HCT116 (cell line): Measurements from ENCODE around the gene C20orf144. TPM values are rescaled to one million over a fixed set of nuclear protein-coding genes. Genes with fewer than 3 reads are reported as not detected.

Source experiments
- ATAC-seq: fragments of 200-7000 bp; cut with Tn5 transposase; 2 replicates; pipeline ENCODE4 v1.9.1; 2020; ENCODE audit warnings: mild to moderate bottlenecking, moderate library complexity
- BruUV-seq: library from RNA; stranded (reverse); fragments of 400-500 nt; replicated peaks from 2 replicates; lab custom pipeline; 2021; lab: Mats Ljungman, UMichigan
- CTCF ChIA-PET: fragments of 300-600 bp; sonication (Branson Sonifier 250); formaldehyde crosslinking; loops from one replicate; lab custom pipeline; 2021; ENCODE audit warnings: antibody characterized with exemption; lab: Charles Lee
- POLR2A ChIA-PET: fragments of 300-600, 350-600 bp; sonication (Branson Sonifier 250); formaldehyde crosslinking; loops from one replicate; lab custom pipeline; 2021; ENCODE audit warnings: antibody characterized with exemption; lab: Charles Lee
- RAD21 ChIA-PET, 2 experiments: fragments of 300-600 bp; sonication (Branson Sonifier 250); formaldehyde crosslinking; loops; one replicate each; lab custom pipeline; 2023; ENCODE audit warnings: low total read pairs in 2 of 2; ENCODE audit not compliant: uncharacterized antibody in 2 of 2, unreplicated experiment in 2 of 2, low non-redundant PET in 1 of 2; lab: Charles Lee
- DNase-seq: peaks from one replicate; pipeline ENCODE4 v3.0.0-alpha.2; 2010; ENCODE audit warnings: low read depth, low spot score
- H2AFZ ChIP-seq: fragments of 200-600 bp; shearing (Covaris generic), sonication (generic); 2 replicates; pipeline ENCODE4 v1.6.1; 2017; ENCODE audit warnings: low read depth, mixed run types, mixed read lengths, antibody characterized with exemption, low read length; ENCODE audit not compliant: poor library complexity, severe bottlenecking
- H3K27ac ChIP-seq: 2 replicates; pipeline ENCODE4 v1.5.1; 2012; ENCODE audit warnings: low read depth, low read length
- H3K27me3 ChIP-seq: fragments of 200-600 bp; sonication (generic); 2 replicates; pipeline ENCODE4 v1.6.1; 2016; ENCODE audit warnings: mixed run types, low read length, mixed read lengths; ENCODE audit not compliant: insufficient read depth
- H3K36me3 ChIP-seq, 2 experiments: fragments of 200-500 bp in 1 of 2; fragments of 200-600 bp in 1 of 2; sonication (Bioruptor generic) in 1 of 2; sonication (generic) in 1 of 2; 2 replicates each; pipeline versions ENCODE4 v1.5.1 to v1.6.1; 2014 to 2016; ENCODE audit warnings: low read length in 2 of 2, inconsistent platforms in 1 of 2, mixed read lengths in 1 of 2, mixed run types in 1 of 2; ENCODE audit not compliant: insufficient read depth in 2 of 2, control insufficient read depth in 1 of 2
- H3K4me1 ChIP-seq, 2 experiments: fragments of 200-600 bp in 1 of 2; sonication (generic) in 1 of 2; 2 replicates each; pipeline versions ENCODE4 v1.5.1 to v1.6.1; 2012 to 2017; ENCODE audit warnings: low read length in 2 of 2, inconsistent platforms in 1 of 2, mild to moderate bottlenecking in 1 of 2, mixed read lengths in 1 of 2, mixed run types in 1 of 2, moderate library complexity in 1 of 2; ENCODE audit not compliant: insufficient read depth in 2 of 2, control insufficient read depth in 1 of 2
- H3K4me2 ChIP-seq: fragments of 200-600 bp; sonication (generic); 2 replicates; pipeline ENCODE4 v1.6.1; 2017; ENCODE audit warnings: mixed run types, low read length, mixed read lengths
- H3K4me3 ChIP-seq, 2 experiments: fragments of 200-600 bp in 1 of 2; sonication (generic) in 1 of 2; replicated peaks in 1 of 2; 2 replicates each; pipeline ENCODE4 v1.5.1; 2011 to 2016; ENCODE audit warnings: low read length in 2 of 2, control low read depth in 1 of 2, low read depth in 1 of 2, mild to moderate bottlenecking in 1 of 2, mixed read lengths in 1 of 2, mixed run types in 1 of 2
- H3K79me2 ChIP-seq: fragments of 200-600 bp; sonication (generic); 2 replicates; pipeline ENCODE4 v1.6.1; 2017; ENCODE audit warnings: mild to moderate bottlenecking, mixed run types, low read length, moderate library complexity, mixed read lengths; ENCODE audit not compliant: insufficient read depth
- H3K9ac ChIP-seq: fragments of 200-600 bp; sonication (generic); 2 replicates; pipeline ENCODE4 v1.6.1; 2016; ENCODE audit warnings: low read length, mixed read lengths
- H3K9me2 ChIP-seq: fragments of 200-600 bp; sonication (generic), shearing (Covaris generic); 2 replicates; pipeline ENCODE4 v1.6.1; 2017; ENCODE audit warnings: mixed run types, mild to moderate bottlenecking, moderate library complexity; ENCODE audit not compliant: insufficient read depth
- H3K9me3 ChIP-seq, 2 experiments: fragments of 200-500 bp in 1 of 2; fragments of 200-600 bp in 1 of 2; sonication (Bioruptor generic) in 1 of 2; sonication (generic) in 1 of 2; 2 replicates each; pipeline ENCODE4 v1.6.1; 2014 to 2017; ENCODE audit warnings: low read length in 2 of 2, mixed read lengths in 2 of 2, inconsistent platforms in 1 of 2, low read depth in 1 of 2, mild to moderate bottlenecking in 1 of 2, mixed run types in 1 of 2, moderate library complexity in 1 of 2; ENCODE audit not compliant: control insufficient read depth in 1 of 2, insufficient read depth in 1 of 2
- H4K20me1 ChIP-seq: fragments of 200-600 bp; sonication (generic), shearing (Covaris generic); 2 replicates; pipeline ENCODE4 v1.6.1; 2017; ENCODE audit warnings: mixed run types, mild to moderate bottlenecking, moderate library complexity; ENCODE audit not compliant: insufficient read depth
- EZH2 ChIP-seq: fragments of 200-600 bp; sonication (generic); IDR thresholded peaks from 2 replicates; pipeline ENCODE4 v1.6.1; 2017; ENCODE audit warnings: antibody characterized with exemption, mixed run types
- EZH2phosphoT487 ChIP-seq: fragments of 200-600 bp; IDR thresholded peaks from 2 replicates; pipeline ENCODE4 v1.6.1; 2018; ENCODE audit warnings: antibody characterized with exemption, borderline replicate concordance
- POLR2A ChIP-seq: IDR thresholded peaks from 2 replicates; pipeline ENCODE4 v1.7.0; 2011; ENCODE audit warnings: borderline replicate concordance; ENCODE audit not compliant: insufficient read depth, insufficient read length; ENCODE audit errors: extremely low read depth
- SIN3A ChIP-seq: IDR thresholded peaks from 2 replicates; pipeline ENCODE4 v1.6.1; 2012; ENCODE audit warnings: low read depth
- SRF ChIP-seq: IDR thresholded peaks from 2 replicates; pipeline ENCODE4 v1.6.1; 2012; ENCODE audit warnings: low read depth
- YY1 ChIP-seq: IDR thresholded peaks from 2 replicates; pipeline ENCODE4 v1.6.1; 2011; ENCODE audit warnings: low read length, low read depth, moderate library complexity, mild to moderate bottlenecking; ENCODE audit not compliant: insufficient replicate concordance; ENCODE audit errors: extremely low read depth
- ZNF274 ChIP-seq: fragments of 200-500 bp; sonication (Bioruptor generic); IDR thresholded peaks from 2 replicates; pipeline ENCODE4 v1.6.1; 2014; ENCODE audit warnings: mild to moderate bottlenecking, low read depth, low read length, inconsistent platforms
- intact Hi-C: fragments of 100-400 bp; cut with micrococcal nuclease; formaldehyde crosslinking; loops from 2 replicates; pipeline ENCODE4 v1.10.0; 2022
- total RNA-seq: library from RNA; stranded (reverse); gene quantifications from one replicate; pipeline ENCODE4 v1.2.1, GENCODE V29; 2021; ENCODE audit not compliant: unreplicated experiment
- TF ChIP-seq, protein P1 (sequence below): IDR thresholded peaks from 2 replicates; pipeline ENCODE4 v1.6.1; 2012
- TF ChIP-seq, protein P2 (sequence below): IDR thresholded peaks from 2 replicates; pipeline ENCODE4 v1.6.1; 2012; ENCODE audit warnings: low read depth
- TF ChIP-seq, protein P3 (sequence below), 3 experiments: fragments of 200-600 bp in 1 of 3; sonication (generic) in 1 of 3; IDR thresholded peaks in 2 of 3; conservative IDR thresholded peaks in 1 of 3; 2 replicates each; pipeline ENCODE4 v1.5.1; 2012 to 2017; ENCODE audit warnings: low read depth in 2 of 3, low read length in 2 of 3, antibody characterized with exemption in 1 of 3, borderline replicate concordance in 1 of 3, control low read depth in 1 of 3, mild to moderate bottlenecking in 1 of 3, mixed read lengths in 1 of 3, mixed run types in 1 of 3, moderate library complexity in 1 of 3; ENCODE audit not compliant: insufficient read depth in 1 of 3
- TF ChIP-seq, protein P4 (sequence below): IDR thresholded peaks from 2 replicates; pipeline ENCODE4 v1.6.1; 2012
- TF ChIP-seq, protein P5 (sequence below): IDR thresholded peaks from 2 replicates; pipeline ENCODE4 v1.6.1; 2011; ENCODE audit warnings: mild to moderate bottlenecking, low read length, moderate library complexity; ENCODE audit not compliant: insufficient replicate concordance; ENCODE audit errors: extremely low read depth

Gene C20orf144
- total RNA-seq, 1 experiment from 2014 or later, result 0.37 TPM

DNA sequence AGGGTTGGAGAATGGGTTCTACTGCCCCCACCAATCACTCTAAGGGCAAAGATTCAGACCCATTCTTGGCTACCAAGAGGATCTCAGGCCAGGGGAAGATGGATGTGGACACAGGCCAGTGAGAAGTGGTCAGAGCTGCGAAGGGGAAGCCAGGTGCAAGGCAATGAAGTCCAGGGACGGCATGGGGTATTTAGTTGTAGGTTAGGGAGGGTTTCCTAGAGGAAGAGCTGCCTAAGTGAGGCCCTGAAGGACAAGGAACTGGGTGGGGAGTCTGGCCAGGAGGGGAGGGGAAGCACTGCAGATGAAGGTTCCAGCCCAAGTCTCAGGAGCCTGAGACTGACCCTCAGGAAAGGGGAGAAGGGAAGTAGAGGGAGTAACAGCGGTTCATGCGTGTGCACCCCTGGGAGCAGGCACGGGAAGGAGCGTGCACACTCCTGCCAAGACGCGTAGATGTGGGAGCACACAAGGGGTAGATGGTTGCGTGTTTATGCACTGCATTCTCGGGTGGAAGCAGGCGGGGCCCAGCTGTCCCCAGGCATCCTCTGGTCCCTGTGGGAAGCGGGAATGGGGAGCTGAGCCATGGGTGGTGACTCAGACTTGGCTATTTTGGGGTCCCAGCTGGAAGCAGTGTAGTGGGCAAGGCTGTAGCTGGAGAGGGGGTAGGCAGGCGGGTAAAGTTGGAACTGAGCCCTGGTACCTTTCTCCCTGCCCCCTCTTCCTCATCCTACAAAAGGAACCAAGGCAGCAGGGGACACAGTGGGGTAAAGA lies 7.9 kb downstream of the C20orf144 start:
- H3K9me2 ChIP-seq, result no peaks in the 10 kb centered on the region
- ChIA-PET RAD21 (no interaction called here), CTCF (no interaction called here), POLR2A (no interaction called here)
- H3K36me3 ChIP-seq, result peaks cover 10 to 23% of the 10 kb centered on the region in 2 experiments; a peak in 3 of 4 replicates
- H3K79me2 ChIP-seq, result peaks cover 26% of the 10 kb centered on the region; the same call in 1 of the 2 replicates
- no peak overlapping the region for H3K27ac ChIP-seq
- no peaks in the 10 kb centered on the region for H4K20me1 ChIP-seq
- TF ChIP-seq, protein P1, sequence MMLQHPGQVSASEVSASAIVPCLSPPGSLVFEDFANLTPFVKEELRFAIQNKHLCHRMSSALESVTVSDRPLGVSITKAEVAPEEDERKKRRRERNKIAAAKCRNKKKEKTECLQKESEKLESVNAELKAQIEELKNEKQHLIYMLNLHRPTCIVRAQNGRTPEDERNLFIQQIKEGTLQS, result no peak
- TF ChIP-seq SIN3A, result no peak
- no peak for TF ChIP-seq EZH2phosphoT487
- no peak for TF ChIP-seq YY1
- no peak for TF ChIP-seq SRF
- TF ChIP-seq, protein P2, sequence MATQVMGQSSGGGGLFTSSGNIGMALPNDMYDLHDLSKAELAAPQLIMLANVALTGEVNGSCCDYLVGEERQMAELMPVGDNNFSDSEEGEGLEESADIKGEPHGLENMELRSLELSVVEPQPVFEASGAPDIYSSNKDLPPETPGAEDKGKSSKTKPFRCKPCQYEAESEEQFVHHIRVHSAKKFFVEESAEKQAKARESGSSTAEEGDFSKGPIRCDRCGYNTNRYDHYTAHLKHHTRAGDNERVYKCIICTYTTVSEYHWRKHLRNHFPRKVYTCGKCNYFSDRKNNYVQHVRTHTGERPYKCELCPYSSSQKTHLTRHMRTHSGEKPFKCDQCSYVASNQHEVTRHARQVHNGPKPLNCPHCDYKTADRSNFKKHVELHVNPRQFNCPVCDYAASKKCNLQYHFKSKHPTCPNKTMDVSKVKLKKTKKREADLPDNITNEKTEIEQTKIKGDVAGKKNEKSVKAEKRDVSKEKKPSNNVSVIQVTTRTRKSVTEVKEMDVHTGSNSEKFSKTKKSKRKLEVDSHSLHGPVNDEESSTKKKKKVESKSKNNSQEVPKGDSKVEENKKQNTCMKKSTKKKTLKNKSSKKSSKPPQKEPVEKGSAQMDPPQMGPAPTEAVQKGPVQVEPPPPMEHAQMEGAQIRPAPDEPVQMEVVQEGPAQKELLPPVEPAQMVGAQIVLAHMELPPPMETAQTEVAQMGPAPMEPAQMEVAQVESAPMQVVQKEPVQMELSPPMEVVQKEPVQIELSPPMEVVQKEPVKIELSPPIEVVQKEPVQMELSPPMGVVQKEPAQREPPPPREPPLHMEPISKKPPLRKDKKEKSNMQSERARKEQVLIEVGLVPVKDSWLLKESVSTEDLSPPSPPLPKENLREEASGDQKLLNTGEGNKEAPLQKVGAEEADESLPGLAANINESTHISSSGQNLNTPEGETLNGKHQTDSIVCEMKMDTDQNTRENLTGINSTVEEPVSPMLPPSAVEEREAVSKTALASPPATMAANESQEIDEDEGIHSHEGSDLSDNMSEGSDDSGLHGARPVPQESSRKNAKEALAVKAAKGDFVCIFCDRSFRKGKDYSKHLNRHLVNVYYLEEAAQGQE, result no peak
- TF ChIP-seq ZNF274, result no peak
- TF ChIP-seq, protein P3, sequence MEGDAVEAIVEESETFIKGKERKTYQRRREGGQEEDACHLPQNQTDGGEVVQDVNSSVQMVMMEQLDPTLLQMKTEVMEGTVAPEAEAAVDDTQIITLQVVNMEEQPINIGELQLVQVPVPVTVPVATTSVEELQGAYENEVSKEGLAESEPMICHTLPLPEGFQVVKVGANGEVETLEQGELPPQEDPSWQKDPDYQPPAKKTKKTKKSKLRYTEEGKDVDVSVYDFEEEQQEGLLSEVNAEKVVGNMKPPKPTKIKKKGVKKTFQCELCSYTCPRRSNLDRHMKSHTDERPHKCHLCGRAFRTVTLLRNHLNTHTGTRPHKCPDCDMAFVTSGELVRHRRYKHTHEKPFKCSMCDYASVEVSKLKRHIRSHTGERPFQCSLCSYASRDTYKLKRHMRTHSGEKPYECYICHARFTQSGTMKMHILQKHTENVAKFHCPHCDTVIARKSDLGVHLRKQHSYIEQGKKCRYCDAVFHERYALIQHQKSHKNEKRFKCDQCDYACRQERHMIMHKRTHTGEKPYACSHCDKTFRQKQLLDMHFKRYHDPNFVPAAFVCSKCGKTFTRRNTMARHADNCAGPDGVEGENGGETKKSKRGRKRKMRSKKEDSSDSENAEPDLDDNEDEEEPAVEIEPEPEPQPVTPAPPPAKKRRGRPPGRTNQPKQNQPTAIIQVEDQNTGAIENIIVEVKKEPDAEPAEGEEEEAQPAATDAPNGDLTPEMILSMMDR (IDR thresholded peaks at IDR 0.05 in 2 of 3, conservative IDR thresholded peaks at IDR 0.05 in 1 of 3; ENCODE audit: borderline replicate concordance in 1 of 3, insufficient read depth in 1 of 3, low read depth in 2 of 3, low read length in 2 of 3), result no peak
- no peak for TF ChIP-seq EZH2
- TF ChIP-seq, protein P4, sequence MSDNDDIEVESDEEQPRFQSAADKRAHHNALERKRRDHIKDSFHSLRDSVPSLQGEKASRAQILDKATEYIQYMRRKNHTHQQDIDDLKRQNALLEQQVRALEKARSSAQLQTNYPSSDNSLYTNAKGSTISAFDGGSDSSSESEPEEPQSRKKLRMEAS, result no peak
- TF ChIP-seq, protein P5, sequence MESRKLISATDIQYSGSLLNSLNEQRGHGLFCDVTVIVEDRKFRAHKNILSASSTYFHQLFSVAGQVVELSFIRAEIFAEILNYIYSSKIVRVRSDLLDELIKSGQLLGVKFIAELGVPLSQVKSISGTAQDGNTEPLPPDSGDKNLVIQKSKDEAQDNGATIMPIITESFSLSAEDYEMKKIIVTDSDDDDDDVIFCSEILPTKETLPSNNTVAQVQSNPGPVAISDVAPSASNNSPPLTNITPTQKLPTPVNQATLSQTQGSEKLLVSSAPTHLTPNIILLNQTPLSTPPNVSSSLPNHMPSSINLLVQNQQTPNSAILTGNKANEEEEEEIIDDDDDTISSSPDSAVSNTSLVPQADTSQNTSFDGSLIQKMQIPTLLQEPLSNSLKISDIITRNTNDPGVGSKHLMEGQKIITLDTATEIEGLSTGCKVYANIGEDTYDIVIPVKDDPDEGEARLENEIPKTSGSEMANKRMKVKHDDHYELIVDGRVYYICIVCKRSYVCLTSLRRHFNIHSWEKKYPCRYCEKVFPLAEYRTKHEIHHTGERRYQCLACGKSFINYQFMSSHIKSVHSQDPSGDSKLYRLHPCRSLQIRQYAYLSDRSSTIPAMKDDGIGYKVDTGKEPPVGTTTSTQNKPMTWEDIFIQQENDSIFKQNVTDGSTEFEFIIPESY, result no peak
- TF ChIP-seq POLR2A, result no peak
- H2AFZ ChIP-seq, result no peak overlapping the region
- no TSS peak for BruUV-seq
- no peak for DNase-seq
- H3K4me1 ChIP-seq, result peaks cover 11 to 20% of the 10 kb centered on the region in 2 experiments
- H3K4me3 ChIP-seq, result no peak overlapping the region
- H3K9me3 ChIP-seq, result no peaks in the 10 kb centered on the region
- intact Hi-C loops, result loop anchor here (5.0 kb wide), 1 partner anchor 213 kb away; no protein-coding TSS in a partner anchor
- no peak overlapping the region for H3K4me2 ChIP-seq
- H3K9ac ChIP-seq, result no peak overlapping the region
- H3K27me3 ChIP-seq, result no peaks in the 10 kb centered on the region
- ATAC-seq, result no peak
